Measurements from ENCODE around the gene PARD3.

GRCh38 chr10:34262985-34263384 lies 552.1 kb downstream of the PARD3 start:
- TF ChIP-seq EZH2 (IDR thresholded peaks at IDR 0.05; ENCODE audit: low read length, unreplicated experiment): no peak
- TF ChIP-seq CTCF (conservative IDR thresholded peaks at IDR 0.05; ENCODE audit: low read depth, low read length): peak; percentile 96
